GM19099 (cell line): ENCODE measurements around the gene THRB.

Experiments used
- POLR2A ChIP-seq: IDR thresholded peaks from 3 replicates; pipeline ENCODE4 v1.6.1; 2011; ENCODE audit warnings: low read depth; ENCODE audit not compliant: insufficient read length; ENCODE audit errors: extremely low read depth

Gene THRB

DNA sequence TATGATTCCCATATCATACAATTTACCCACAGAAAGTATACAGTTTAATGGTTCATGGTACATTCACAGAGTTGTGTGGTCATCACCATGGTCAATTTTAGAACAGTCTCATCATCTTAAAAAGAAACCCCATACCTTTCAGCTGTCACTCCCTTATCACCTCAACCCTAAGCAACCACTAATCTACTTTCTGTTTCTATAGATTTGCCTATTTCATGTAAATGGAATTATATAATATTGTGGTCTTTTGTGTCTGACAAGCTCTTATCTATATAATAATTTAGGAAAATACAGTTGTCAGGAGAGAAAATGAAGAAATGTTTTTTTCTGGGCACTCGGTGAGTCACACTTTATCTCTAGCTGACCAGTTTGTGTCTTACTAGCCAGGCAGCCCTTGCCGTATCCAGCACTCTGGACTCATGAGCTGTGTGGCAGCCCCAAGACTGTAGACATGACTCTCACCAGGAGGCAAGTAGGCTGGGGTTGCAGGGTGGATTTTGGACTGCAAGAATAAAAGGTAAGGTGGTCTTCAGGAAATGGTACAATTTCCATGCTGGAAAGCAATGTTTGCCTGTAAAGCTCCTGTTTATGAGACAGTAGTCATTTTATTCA is 234.6 kb downstream of the THRB start:
- TF ChIP-seq POLR2A: no peak

DNA sequence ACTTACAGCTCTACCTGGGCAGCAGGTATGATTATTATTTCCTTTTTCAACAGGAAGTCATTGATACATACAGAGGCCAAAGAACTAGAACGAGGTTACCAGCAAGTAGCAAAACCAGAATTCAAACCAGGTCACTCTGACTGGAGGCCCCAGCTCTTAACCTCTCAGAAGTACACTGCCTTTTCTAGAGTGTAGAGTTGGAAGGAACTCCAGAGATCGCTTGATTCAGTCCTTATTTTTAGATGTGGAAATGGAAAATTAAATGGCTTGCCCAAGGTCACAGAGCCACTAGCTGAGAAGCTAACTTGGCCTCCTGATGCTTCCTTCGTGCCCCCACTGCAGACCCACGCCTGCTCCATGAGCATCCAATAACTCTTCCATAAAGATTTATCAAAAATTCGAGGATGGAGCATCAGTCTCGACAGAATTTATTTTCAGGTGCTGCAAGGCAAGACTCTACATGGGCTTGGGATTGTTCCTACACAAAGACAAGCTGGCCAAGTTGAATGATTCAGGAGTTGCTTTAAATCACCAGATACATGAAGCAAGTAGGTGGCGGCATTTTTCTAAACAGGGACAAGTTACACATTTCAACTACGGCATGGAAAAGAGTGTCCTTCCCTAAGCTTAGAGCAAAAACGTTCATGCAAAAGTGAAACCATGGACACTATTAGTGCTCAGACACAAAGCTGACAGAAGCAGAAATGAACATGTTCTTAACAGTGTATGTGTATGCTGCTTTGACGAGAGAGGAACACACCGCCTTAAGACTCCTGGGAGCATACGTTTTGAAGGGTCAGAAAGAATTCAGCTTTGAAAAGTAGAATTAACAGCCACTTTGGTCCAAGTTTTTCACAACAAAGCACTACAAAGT is 235.7 kb downstream of the THRB start:
- no peak for TF ChIP-seq POLR2A

DNA sequence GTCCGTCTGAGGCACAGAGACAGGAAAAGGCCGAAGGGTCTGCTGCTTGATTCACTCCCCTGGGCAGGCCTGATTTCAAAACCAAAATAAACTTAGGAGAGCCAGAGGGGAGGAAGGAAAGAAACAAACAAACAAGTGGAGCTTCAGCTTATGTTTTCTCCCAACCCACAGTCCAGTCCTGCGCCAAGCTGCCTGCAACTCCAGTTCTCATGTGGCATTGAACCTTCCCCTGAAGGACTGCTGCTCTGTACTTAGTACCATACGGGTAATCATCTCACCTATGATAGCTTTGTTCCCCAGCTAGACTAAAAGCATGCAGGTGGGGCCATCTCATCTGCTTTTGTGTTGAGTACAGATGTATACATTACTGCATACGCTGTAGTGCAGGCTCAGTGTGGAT is 236.4 kb downstream of the THRB start:
- TF ChIP-seq POLR2A: no peak

DNA sequence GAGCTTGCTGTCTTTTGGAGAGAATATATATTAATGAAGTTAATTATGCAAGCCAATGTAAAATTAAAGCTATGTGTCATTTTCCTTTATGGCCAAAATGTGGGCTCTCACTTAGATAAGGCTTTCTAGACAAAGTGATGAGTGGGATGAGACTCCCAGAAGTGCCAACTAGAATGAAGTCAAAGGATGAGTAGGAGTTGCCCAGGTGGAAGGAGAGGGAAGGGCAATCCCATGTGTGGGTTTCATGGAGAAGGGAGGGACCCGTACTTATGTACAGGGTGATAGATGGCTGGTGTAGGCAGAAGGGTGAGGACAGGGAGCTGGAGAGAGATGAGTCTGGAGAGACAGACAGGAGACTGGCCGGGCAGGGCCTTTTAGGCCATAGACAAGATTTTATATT is 239.2 kb downstream of the THRB start:
- TF ChIP-seq POLR2A: no peak

GRCh38 chr3:24254649-24255048 is 240.0 kb downstream of the THRB start:
- TF ChIP-seq POLR2A: no peak

- no peak for TF ChIP-seq POLR2A
These were observed 241.3 kb downstream of the THRB start for GRCh38 chr3:24253336-24253735.

GRCh38 chr3:24249523-24249922 is 245.1 kb downstream of the THRB start:
- TF ChIP-seq POLR2A: no peak

- no peak for TF ChIP-seq POLR2A
These were observed 249.6 kb downstream of the THRB start for GRCh38 chr3:24245056-24245455.

- TF ChIP-seq POLR2A: no peak
These were observed 250.2 kb downstream of the THRB start for GRCh38 chr3:24244491-24244890.

DNA sequence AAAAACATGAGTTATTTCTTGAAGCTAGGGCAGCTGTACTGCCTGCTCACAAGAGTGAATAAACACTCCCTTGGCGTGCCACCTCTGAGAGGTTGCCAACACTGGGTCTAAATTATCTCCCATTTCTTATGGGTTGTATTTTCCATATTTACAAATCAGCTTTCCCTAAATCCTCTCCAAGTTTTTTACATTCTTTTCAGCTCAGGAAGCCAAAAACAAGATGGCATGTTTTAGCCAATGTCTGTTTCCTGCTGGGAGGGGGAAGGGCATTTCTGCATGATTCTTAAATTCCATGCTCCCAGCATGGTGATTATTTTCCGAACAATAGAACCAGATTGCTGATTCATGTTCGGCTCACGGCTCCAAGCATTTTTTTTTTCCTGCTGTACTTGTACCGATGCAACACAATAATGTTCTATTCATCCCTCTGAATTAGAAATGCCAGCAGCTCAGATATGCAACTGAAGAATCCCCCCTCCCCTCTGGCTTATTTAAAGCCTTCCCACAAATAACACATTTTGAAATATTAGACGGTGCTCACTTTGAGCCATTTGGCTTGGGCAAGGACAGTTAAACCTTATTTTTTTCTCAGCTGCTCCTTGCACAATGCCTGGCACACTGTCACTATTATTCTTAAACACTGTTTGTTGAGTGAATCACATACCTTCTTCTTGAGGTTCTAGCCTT is 252.5 kb downstream of the THRB start:
- TF ChIP-seq POLR2A: no peak

- no peak for TF ChIP-seq POLR2A
These were observed 254.3 kb downstream of the THRB start for GRCh38 chr3:24240306-24240705.

DNA sequence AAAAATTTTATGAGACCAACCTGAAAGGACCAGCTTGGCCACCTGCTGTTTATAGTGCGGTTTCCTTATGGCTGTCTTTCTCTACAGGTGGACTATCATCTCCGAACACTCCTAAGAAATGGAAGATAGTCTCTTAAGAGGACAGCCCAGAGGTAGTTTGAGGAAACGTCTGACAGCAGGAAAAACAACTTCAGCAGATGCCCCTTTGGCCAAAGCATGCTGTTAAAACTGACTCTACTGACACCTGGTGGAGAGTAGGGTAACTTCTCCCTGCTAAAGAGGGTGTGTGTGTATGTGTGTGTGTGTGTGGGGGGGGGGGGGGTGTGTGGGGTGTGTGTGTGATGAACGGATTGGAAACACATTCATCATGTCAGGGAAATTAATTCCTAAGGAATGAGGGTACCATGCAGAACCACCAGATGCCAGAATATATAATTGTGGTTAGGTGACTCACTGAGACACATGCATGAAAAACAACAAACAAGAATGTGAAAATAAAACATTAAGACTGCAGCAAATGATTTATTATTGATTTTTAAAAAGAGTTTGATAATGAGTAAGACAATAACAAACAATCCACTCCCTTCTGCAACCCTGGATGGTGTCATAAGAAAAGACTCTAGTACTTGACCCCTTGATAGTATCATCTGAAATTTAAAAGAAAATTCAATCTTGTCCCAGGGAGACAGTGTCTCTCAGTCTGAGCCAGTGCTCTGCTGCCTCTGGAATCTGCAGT is 256.5 kb downstream of the THRB start:
- TF ChIP-seq POLR2A: no peak

DNA sequence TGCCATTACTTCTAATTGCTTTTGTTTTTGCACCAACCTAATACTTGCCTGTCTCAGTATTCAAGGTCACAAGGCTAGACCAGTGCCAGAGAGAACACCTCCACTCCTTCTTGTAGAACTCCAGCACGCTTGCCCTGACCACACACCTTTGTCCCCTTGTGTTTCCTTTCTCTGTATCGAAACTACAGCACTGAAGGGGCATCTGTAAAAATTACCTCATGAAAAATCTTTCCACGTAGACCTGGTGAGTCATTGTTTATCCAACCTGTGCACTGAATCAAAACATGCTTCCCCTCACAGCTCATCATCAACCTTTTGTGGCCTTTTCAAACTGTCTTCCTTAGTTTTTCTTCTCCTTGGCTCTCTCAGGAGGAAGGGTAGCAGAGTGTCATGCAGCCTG is 259.5 kb downstream of the THRB start:
- no peak for TF ChIP-seq POLR2A

DNA sequence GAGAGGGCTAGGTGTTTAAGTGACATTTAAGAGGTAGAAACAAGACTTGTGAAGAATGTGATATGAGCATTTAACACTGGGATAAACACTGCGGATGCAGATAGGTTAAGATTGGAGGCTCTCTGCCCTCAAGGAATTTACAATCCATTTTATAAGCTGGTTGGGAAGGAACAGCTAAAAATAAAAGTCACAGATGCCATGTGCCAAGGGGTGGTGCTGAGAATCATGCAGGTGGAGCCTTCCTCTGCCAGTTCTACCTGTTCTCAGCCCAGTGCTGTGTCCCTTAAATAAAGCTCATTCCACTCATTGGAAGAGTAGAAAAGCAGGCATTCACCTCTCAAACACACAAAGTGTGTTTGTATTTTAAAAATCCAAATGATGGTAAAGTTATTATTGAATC is 261.9 kb downstream of the THRB start:
- no peak for TF ChIP-seq POLR2A

DNA sequence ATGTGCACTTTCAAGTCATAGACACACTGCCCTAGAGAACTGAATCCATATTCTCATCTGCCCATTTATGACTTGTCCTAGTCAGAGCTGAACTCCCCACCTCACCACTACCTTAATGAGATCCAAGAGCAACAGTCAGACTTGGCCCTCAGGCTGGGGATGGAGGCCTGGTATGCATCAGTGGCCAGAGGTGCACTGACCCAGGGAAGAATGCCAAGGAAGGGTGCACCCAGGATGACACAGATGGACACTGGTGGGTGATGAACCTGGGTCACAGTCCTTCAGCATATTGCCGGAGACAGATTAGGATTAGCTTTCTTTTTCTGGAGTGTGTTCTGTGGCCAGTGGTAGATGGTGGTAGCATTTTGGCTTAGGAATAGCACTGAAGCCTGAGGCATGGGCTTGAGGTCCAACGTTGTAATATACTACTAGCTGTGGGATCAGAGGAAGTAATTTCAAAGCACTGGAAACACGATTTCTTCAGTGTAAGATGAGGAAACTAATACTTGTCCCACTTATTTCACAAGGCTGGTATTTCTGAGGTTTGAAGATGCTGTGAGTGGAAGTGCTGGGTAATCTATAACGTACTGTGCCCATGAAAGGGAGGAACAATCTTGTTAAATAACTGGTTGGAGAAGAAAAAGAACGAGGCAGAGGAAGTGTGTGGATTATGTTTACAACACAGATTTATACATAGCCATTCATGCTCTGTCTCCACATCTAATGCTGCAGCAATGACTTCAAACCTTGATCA is 265.0 kb downstream of the THRB start:
- TF ChIP-seq POLR2A: no peak

- TF ChIP-seq POLR2A: no peak
These were observed 267.0 kb downstream of the THRB start for GRCh38 chr3:24227635-24228034.
